ENCODE results near the gene CNMD. TPM values are rescaled to one million over a fixed set of nuclear protein-coding genes. Genes with fewer than 3 reads are reported as not detected.

Gene CNMD
- polyA plus RNA-seq, 1 donor (not counting 4 experiments of a cell fraction or from before 2014, with no cell fraction given) = not detected

DNA sequence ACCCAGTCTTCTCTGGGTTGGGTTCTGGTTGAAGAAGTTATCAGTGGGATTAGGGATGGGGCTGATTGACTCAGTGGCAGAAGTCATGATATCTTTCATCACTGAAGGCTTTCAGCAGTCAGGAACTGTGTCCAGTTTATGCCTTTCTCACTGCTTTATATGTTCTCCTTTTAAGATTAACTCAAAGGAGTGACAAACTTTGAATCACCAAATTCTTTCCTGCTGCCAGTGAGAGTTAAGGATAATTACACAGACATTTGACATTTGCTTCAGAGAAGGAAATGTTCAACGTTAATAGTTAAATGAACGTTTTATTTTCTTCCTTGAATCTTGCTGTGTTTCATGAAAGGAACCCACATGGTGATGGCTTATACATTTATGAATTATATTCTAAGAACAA is 41.0 kb upstream of the CNMD start:
- Histone ChIP-seq H3K27ac (ENCODE audit: control insufficient read depth, insufficient read depth, low read length) (no peak overlapping the region), H3K79me2 (ENCODE audit: control insufficient read depth, insufficient read depth, low read length) (no peaks in the 10 kb centered on the region), H3K4me3 (ENCODE audit: control insufficient read depth in 2 of 3, extremely low read depth in 1 of 3, insufficient read depth in 2 of 3, low read depth in 1 of 3, low read length in 3 of 3) (no peak overlapping the region), H2AFZ (ENCODE audit: control insufficient read depth, low read length) (no peak overlapping the region), H3K9ac (ENCODE audit: control insufficient read depth, extremely low read depth, insufficient read depth, low read length) (no peak overlapping the region), H3K9me3 (ENCODE audit: control insufficient read depth, low read depth, low read length) (no peaks in the 10 kb centered on the region), H3K36me3 (ENCODE audit: control insufficient read depth in 2 of 2, extremely low read depth in 1 of 2, insufficient read depth in 2 of 2, low read length in 2 of 2) (no peaks in the 10 kb centered on the region), H4K20me1 (ENCODE audit: control insufficient read depth, extremely low read depth, insufficient read depth, low read length) (no peaks in the 10 kb centered on the region), H3K4me2 (ENCODE audit: control insufficient read depth, extremely low read depth, insufficient read depth, low read depth, low read length) (no peak overlapping the region), H3K9me1 (ENCODE audit: control insufficient read depth, extremely low read depth, insufficient read depth, low read length) (no peaks in the 10 kb centered on the region), H3K4me1 (ENCODE audit: control insufficient read depth, extremely low read depth, insufficient read depth, low read length) (no peaks in the 10 kb centered on the region), H3K27me3 (ENCODE audit: control insufficient read depth, extremely low read depth, insufficient read depth, low read length) (peaks cover 6% of the 10 kb centered on the region)
- dilution Hi-C loops (cut with MboI; ENCODE audit: extremely low pct_ligation_motif_present, low sequenced_read_pairs) = no loop called here
- FAIRE-seq (no peak), DNase-seq (ENCODE audit: low read depth, low spot score) (no peak)
- TF ChIP-seq EZH2 (IDR thresholded peaks at IDR 0.05; ENCODE audit: low read length) = no peak
- TF ChIP-seq, protein P1, sequence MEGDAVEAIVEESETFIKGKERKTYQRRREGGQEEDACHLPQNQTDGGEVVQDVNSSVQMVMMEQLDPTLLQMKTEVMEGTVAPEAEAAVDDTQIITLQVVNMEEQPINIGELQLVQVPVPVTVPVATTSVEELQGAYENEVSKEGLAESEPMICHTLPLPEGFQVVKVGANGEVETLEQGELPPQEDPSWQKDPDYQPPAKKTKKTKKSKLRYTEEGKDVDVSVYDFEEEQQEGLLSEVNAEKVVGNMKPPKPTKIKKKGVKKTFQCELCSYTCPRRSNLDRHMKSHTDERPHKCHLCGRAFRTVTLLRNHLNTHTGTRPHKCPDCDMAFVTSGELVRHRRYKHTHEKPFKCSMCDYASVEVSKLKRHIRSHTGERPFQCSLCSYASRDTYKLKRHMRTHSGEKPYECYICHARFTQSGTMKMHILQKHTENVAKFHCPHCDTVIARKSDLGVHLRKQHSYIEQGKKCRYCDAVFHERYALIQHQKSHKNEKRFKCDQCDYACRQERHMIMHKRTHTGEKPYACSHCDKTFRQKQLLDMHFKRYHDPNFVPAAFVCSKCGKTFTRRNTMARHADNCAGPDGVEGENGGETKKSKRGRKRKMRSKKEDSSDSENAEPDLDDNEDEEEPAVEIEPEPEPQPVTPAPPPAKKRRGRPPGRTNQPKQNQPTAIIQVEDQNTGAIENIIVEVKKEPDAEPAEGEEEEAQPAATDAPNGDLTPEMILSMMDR (optimal IDR thresholded peaks at IDR 0.05 in 1 of 3, IDR thresholded peaks at IDR 0.05 in 1 of 3, conservative IDR thresholded peaks at IDR 0.05 in 1 of 3; ENCODE audit: extremely low read depth in 1 of 3, insufficient read depth in 2 of 3, low read length in 3 of 3) = no peak

DNA sequence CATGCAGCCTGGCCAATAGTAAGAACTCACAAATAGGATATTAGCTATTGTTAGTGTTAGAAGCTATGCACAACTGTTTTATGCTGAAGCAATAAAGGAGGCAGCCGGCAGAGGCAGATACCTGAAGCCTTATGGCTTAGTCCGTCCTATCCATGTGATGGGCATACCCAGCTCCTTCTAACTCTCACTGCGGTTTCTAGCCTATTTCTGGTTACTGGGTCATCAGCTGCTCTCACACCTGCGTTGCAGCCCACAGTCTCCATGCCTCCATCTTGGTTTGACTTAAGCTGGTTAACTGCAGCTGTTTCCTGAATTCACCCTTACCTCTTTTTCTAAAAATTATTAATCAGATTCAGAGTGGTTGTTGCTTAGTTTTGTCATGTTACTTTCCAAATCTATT is 40.5 kb upstream of the CNMD start:
- Histone ChIP-seq H3K79me2 (ENCODE audit: control insufficient read depth, insufficient read depth, low read length) (no peaks in the 10 kb centered on the region), H3K27ac (ENCODE audit: control insufficient read depth, insufficient read depth, low read length) (no peak overlapping the region), H3K27me3 (ENCODE audit: control insufficient read depth, extremely low read depth, insufficient read depth, low read length) (peaks cover 6% of the 10 kb centered on the region), H2AFZ (ENCODE audit: control insufficient read depth, low read length) (no peak overlapping the region), H4K20me1 (ENCODE audit: control insufficient read depth, extremely low read depth, insufficient read depth, low read length) (no peaks in the 10 kb centered on the region), H3K9me1 (ENCODE audit: control insufficient read depth, extremely low read depth, insufficient read depth, low read length) (no peaks in the 10 kb centered on the region), H3K4me3 (ENCODE audit: control insufficient read depth in 2 of 3, extremely low read depth in 1 of 3, insufficient read depth in 2 of 3, low read depth in 1 of 3, low read length in 3 of 3) (no peak overlapping the region), H3K9ac (ENCODE audit: control insufficient read depth, extremely low read depth, insufficient read depth, low read length) (no peak overlapping the region), H3K4me1 (ENCODE audit: control insufficient read depth, extremely low read depth, insufficient read depth, low read length) (no peaks in the 10 kb centered on the region), H3K4me2 (ENCODE audit: control insufficient read depth, extremely low read depth, insufficient read depth, low read depth, low read length) (no peak overlapping the region), H3K9me3 (ENCODE audit: control insufficient read depth, low read depth, low read length) (no peaks in the 10 kb centered on the region), H3K36me3 (ENCODE audit: control insufficient read depth in 2 of 2, extremely low read depth in 1 of 2, insufficient read depth in 2 of 2, low read length in 2 of 2) (no peaks in the 10 kb centered on the region)
- TF ChIP-seq, protein P1 (optimal IDR thresholded peaks at IDR 0.05 in 1 of 3, IDR thresholded peaks at IDR 0.05 in 1 of 3, conservative IDR thresholded peaks at IDR 0.05 in 1 of 3; ENCODE audit: extremely low read depth in 1 of 3, insufficient read depth in 2 of 3, low read length in 3 of 3) = no peak
- TF ChIP-seq EZH2 (IDR thresholded peaks at IDR 0.05; ENCODE audit: low read length) = no peak
- no peak for FAIRE-seq
- no peak for DNase-seq (ENCODE audit: low read depth, low spot score)
- dilution Hi-C loops (cut with MboI; ENCODE audit: extremely low pct_ligation_motif_present, low sequenced_read_pairs) = no loop called here
